Right cardiac atrium (tissue), 5 donors: ENCODE data around the gene CBX3. TPM values are rescaled to one million over a fixed set of nuclear protein-coding genes. Genes with fewer than 3 reads are reported as not detected.
A peak's percentile ranks its signal among the peaks of the same experiment; 100 is the strongest.

Experiments
- ATAC-seq, 2 donors: fragments of 200-7000 bp; cut with Tn5 transposase; one replicate each; pipeline versions ENCODE4 v1.8.0 to v1.9.1; 2020; ENCODE audit warnings: moderate library complexity in 2 of 2, mild to moderate bottlenecking in 1 of 2
- DNase-seq, 3 donors: peaks; one replicate each; pipeline ENCODE4 v3.0.0-alpha.2; 2020
- H3K27ac ChIP-seq: one replicate; pipeline ENCODE4 v1.5.1; 2013; ENCODE audit warnings: mild to moderate bottlenecking, low read length, control low read depth, moderate library complexity
- H3K27me3 ChIP-seq: one replicate; pipeline ENCODE4 v1.6.1; 2013; ENCODE audit not compliant: control insufficient read depth, insufficient read depth
- H3K4me1 ChIP-seq: one replicate; pipeline ENCODE4 v1.6.1; 2013; ENCODE audit warnings: low read length; ENCODE audit not compliant: control insufficient read depth, insufficient read depth
- H3K4me3 ChIP-seq: one replicate; pipeline ENCODE4 v1.5.1; 2013; ENCODE audit warnings: low read length, control low read depth
- H3K9me3 ChIP-seq: one replicate; pipeline ENCODE4 v1.6.1; 2013; ENCODE audit warnings: low read length; ENCODE audit not compliant: control insufficient read depth
- WGBS: extraction: QIAGEN DNeasy Blood & Tissue Kit; methylation state at CpG from one replicate; pipeline ENCODE4 v1.1.7; 2013; 5-methylcytosine and 5-hydroxymethylcytosine counted together
- intact Hi-C, 4 donors: fragments of 100-400 bp; cut with DNase I; formaldehyde crosslinking; loops; one replicate each; pipeline versions ENCODE4 v1.11.0 to v1.14.0; 2022 to 2023
- polyA plus RNA-seq: library from polyadenylated mRNA; stranded (reverse); fragments of 200-250 nt; gene quantifications from one replicate; pipeline ENCODE4 v1.2.3, GENCODE V29; 2013
- total RNA-seq, 4 donors: library from RNA; stranded (reverse); fragmentation: NEBNext Ultra II Directional; extraction: Animal tissue kit (Norgen Biotek cat#: 25700); gene quantifications; one replicate each; pipeline ENCODE4 v1.2.1, GENCODE V29; 2021
- donor health status: healthy with polysubstance abuse.
- donor health status: DM: no; HTN: yes; CAD: no.
- donor health status: DM: no; HTN: no; CAD: no.
- donor health status: DM: no; HTN: yes; CAD: no; lungs with severe emphysema.
- donor health status: DM: yes; HTN: yes; CAD: no.

The CBX3 gene
- total and polyA plus RNA-seq, 5 donors, result 61.2 to 82.5 (median 69.0) TPM

GRCh38 chr7:26198133-26198780, 3.3 kb upstream of the CBX3 start:
- no peak for ATAC-seq
- no peak for DNase-seq
- Histone ChIP-seq H3K27ac (no peak overlapping the region), H3K4me3 (peak overlapping the region; percentile 93), H3K9me3 (no peaks in the 10 kb centered on the region), H3K4me1 (peaks cover 9% of the 10 kb centered on the region), H3K27me3 (no peaks in the 10 kb centered on the region)
- intact Hi-C loops, result no loop called here
- under 1% methylated on average over 6 of the region's 6 CpGs for WGBS

GRCh38 chr7:26198781-26199169, 2.8 kb upstream of the CBX3 start:
- 0% methylated on average over 7 of the region's 7 CpGs for WGBS
- DNase-seq (no peak), ATAC-seq (no peak)
- Histone ChIP-seq H3K4me3 (peak overlapping the region; percentile 93), H3K27me3 (no peaks in the 10 kb centered on the region), H3K27ac (no peak overlapping the region), H3K9me3 (no peaks in the 10 kb centered on the region), H3K4me1 (peaks cover 7% of the 10 kb centered on the region)
- intact Hi-C loops, result no loop called here

- DNase-seq (peak; percentile 71 to 87 (median 85)), ATAC-seq (peak; percentile 23 to 48)
- H3K27me3 ChIP-seq, result no peaks in the 10 kb centered on the region
- intact Hi-C loops, result no loop called here
- H3K27ac ChIP-seq, result peak overlapping the region; percentile 99
- WGBS, result under 1% methylated on average over 36 of the region's 36 CpGs
- peak overlapping the region; percentile 93 for H3K4me3 ChIP-seq
- peaks cover 2% of the 10 kb centered on the region for H3K4me1 ChIP-seq
- no peaks in the 10 kb centered on the region for H3K9me3 ChIP-seq
Measured at GRCh38 chr7:26199301-26200037, 2.1 kb upstream of the CBX3 start.

- ATAC-seq (peak; percentile 37 to 56), DNase-seq (peak; percentile 76 to 87 (median 86))
- peaks cover 2% of the 10 kb centered on the region for H3K4me1 ChIP-seq
- intact Hi-C loops, result no loop called here
- WGBS, result under 1% methylated on average over 29 of the region's 29 CpGs
- no peaks in the 10 kb centered on the region for H3K27me3 ChIP-seq
- H3K9me3 ChIP-seq, result no peaks in the 10 kb centered on the region
- H3K4me3 ChIP-seq, result peak overlapping the region; percentile 93
- H3K27ac ChIP-seq, result peak overlapping the region; percentile 99
Measured at GRCh38 chr7:26200038-26200443, 1.5 kb upstream of the CBX3 start.

- peak; percentile 90 to 93 for ATAC-seq
- intact Hi-C loops, result no loop called here
- H3K27me3 ChIP-seq, result no peaks in the 10 kb centered on the region
- H3K9me3 ChIP-seq, result no peaks in the 10 kb centered on the region
- peak within 1 kb of the TSS; percentile 99 for H3K27ac ChIP-seq
- H3K4me3 ChIP-seq, result peak within 1 kb of the TSS; percentile 95
- peaks cover 2% of the 10 kb centered on the region for H3K4me1 ChIP-seq
- DNase-seq, result peak; percentile 96 to 98 (median 98)
- under 1% methylated on average over 71 of the region's 71 CpGs for WGBS
Measured at GRCh38 chr7:26200444-26201246, 900 bp upstream of the CBX3 start, which contains the start of gene HNRNPA2B1. HNRNPA2B1 (minus strand) TSS chr7:26200746; CDS start chr7:26200577, 169 bp downstream.

- peak; percentile 65 to 88 (median 87) for DNase-seq
- Histone ChIP-seq H3K4me3 (peak overlapping the region; percentile 95), H3K27me3 (no peaks in the 10 kb centered on the region), H3K4me1 (no peaks in the 10 kb centered on the region), H3K9me3 (no peaks in the 10 kb centered on the region), H3K27ac (peak overlapping the region; percentile 96)
- intact Hi-C loops, result no loop called here
- ATAC-seq, result peak; percentile 15 to 24
- WGBS, result under 1% methylated on average over 67 of the region's 68 CpGs
Measured at GRCh38 chr7:26202019-26202990, 760 bp downstream of the CBX3 start.

- H3K4me3 ChIP-seq, result peak overlapping the region; percentile 95
- H3K4me1 ChIP-seq, result peaks cover under 1% of the 10 kb centered on the region
- H3K27ac ChIP-seq, result no peak overlapping the region
- ATAC-seq (no peak), DNase-seq (no peak)
- no peaks in the 10 kb centered on the region for H3K27me3 ChIP-seq
- intact Hi-C loops, result no loop called here
- 7% methylated on average over 2 of the region's 2 CpGs for WGBS
- no peaks in the 10 kb centered on the region for H3K9me3 ChIP-seq
Measured at GRCh38 chr7:26203016-26203415, 1.5 kb downstream of the CBX3 start.

- Histone ChIP-seq H3K4me1 (peaks cover 1% of the 10 kb centered on the region), H3K27ac (no peak overlapping the region), H3K9me3 (no peaks in the 10 kb centered on the region), H3K27me3 (no peaks in the 10 kb centered on the region), H3K4me3 (no peak overlapping the region)
- ATAC-seq, result no peak
- intact Hi-C loops, result no loop called here
- no peak for DNase-seq
- 63% methylated on average over 5 of the region's 5 CpGs for WGBS
Measured at GRCh38 chr7:26208040-26208439, 6.5 kb downstream of the CBX3 start.

- Histone ChIP-seq H3K9me3 (no peaks in the 10 kb centered on the region), H3K4me3 (no peak overlapping the region), H3K27me3 (no peaks in the 10 kb centered on the region), H3K4me1 (no peaks in the 10 kb centered on the region), H3K27ac (no peak overlapping the region)
- DNase-seq, result no peak
- intact Hi-C loops, result no loop called here
- WGBS, result 91% methylated on average over 2 of the region's 2 CpGs
- ATAC-seq, result no peak
Measured at GRCh38 chr7:26212921-26213718, 11.6 kb downstream of the CBX3 start.
